Body of pancreas (tissue), 4 donors: ENCODE results near the gene HADHB.

ENCODE experiments used
- POLR2A ChIP-seq, 3 donors: fragments of 450-650 bp; IDR thresholded peaks; one replicate each; pipeline ENCODE4 v1.6.1; 2016; ENCODE audit warnings: antibody characterized with exemption in 3 of 3, mild to moderate bottlenecking in 2 of 3
- TF ChIP-seq, protein P1 (sequence below), 7 experiments: fragments of 450-650 bp in 4 of 7; fragments of 200-600 bp in 3 of 7; sonication (generic) in 3 of 7; IDR thresholded peaks; one replicate each; pipeline ENCODE4 v1.5.1; 2016 to 2019; ENCODE audit warnings: antibody characterized with exemption in 7 of 7

DNA sequence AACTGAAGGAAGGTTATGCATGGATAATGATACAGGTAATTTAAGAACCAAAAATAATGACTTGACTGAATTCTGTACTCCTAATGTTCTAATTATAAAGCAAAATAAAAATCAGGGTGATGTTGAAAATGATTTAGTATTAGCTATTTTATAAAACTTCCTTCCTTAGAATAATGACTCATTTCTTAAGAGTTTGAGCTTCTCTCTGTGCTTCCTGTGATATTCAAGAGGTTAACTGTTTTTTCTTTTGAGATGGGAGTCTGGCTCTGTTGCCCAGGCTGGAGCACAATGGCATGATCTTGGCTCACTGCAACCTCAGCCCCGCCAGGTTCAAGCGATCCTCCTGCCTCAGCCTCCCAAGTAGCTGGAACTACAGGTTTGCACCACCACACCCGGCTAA lies 15.1 kb upstream of the HADHB start:
- TF ChIP-seq, protein P1, sequence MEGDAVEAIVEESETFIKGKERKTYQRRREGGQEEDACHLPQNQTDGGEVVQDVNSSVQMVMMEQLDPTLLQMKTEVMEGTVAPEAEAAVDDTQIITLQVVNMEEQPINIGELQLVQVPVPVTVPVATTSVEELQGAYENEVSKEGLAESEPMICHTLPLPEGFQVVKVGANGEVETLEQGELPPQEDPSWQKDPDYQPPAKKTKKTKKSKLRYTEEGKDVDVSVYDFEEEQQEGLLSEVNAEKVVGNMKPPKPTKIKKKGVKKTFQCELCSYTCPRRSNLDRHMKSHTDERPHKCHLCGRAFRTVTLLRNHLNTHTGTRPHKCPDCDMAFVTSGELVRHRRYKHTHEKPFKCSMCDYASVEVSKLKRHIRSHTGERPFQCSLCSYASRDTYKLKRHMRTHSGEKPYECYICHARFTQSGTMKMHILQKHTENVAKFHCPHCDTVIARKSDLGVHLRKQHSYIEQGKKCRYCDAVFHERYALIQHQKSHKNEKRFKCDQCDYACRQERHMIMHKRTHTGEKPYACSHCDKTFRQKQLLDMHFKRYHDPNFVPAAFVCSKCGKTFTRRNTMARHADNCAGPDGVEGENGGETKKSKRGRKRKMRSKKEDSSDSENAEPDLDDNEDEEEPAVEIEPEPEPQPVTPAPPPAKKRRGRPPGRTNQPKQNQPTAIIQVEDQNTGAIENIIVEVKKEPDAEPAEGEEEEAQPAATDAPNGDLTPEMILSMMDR (IDR thresholded peaks at IDR 0.05), result no peak
- TF ChIP-seq POLR2A (IDR thresholded peaks at IDR 0.05), result no peak
